K562 (cell line): ENCODE measurements around the gene HMGXB3. TPM values are rescaled to one million over a fixed set of nuclear protein-coding genes. Genes with fewer than 3 reads are reported as not detected.

Source experiments
- ARID4B ChIP-seq: sonication (generic); formaldehyde crosslinking; IDR thresholded peaks from 2 replicates; pipeline ENCODE4 v1.8.0; 2022; ENCODE audit warnings: mild to moderate bottlenecking, missing genetic modification reagents
- BRD4 ChIP-seq: fragments of 200-600 bp; sonication (generic); IDR thresholded peaks from 2 replicates; pipeline ENCODE4 v1.6.1; 2017; ENCODE audit warnings: inconsistent platforms
- CBX1 ChIP-seq: sonication (generic); IDR thresholded peaks from 2 replicates; pipeline ENCODE4 v1.6.1; 2016; ENCODE audit warnings: antibody characterized with exemption, low read depth, mild to moderate bottlenecking
- GABPA ChIP-seq: fragments of 200-800 bp; sonication (Bioruptor generic); conservative IDR thresholded peaks from 2 replicates; pipeline ENCODE4 v1.6.1; 2016; ENCODE audit warnings: low read depth, missing genetic modification characterization, missing compliant biosample characterization
- HINFP ChIP-seq: fragments of 450-650 bp; conservative IDR thresholded peaks from 2 replicates; pipeline ENCODE4 v1.6.1; 2016; ENCODE audit warnings: missing genetic modification characterization, low read depth, mild to moderate bottlenecking, control low read depth, missing compliant biosample characterization
- KLF6 ChIP-seq: fragments of 250-450 bp; sonication (Bioruptor Pico); IDR thresholded peaks from 2 replicates; pipeline ENCODE4 v1.4.0; 2020; ENCODE audit warnings: mild to moderate bottlenecking, moderate library complexity, borderline replicate concordance
- RUNX1 ChIP-seq: sonication (generic); IDR thresholded peaks from 2 replicates; pipeline ENCODE4 v1.6.1; 2016; ENCODE audit warnings: antibody characterized with exemption, low read depth
- SNAPC5 ChIP-seq: fragments of 250-450 bp; sonication (Bioruptor Pico); IDR thresholded peaks from 2 replicates; pipeline ENCODE4 v1.8.0; 2021; ENCODE audit warnings: moderate library complexity, mild to moderate bottlenecking, inconsistent platforms
- SOX6 ChIP-seq: fragments of 450-650 bp; IDR thresholded peaks from 2 replicates; pipeline ENCODE4 v1.6.1; 2014; ENCODE audit warnings: mild to moderate bottlenecking
- TAF7 ChIP-seq: fragments of 450-650 bp; IDR thresholded peaks from 2 replicates; pipeline ENCODE4 v1.6.1; 2016; ENCODE audit warnings: missing genetic modification characterization, missing compliant biosample characterization
- TAF9B ChIP-seq: fragments of 450-650 bp; IDR thresholded peaks from 2 replicates; pipeline ENCODE4 v1.6.1; 2018; ENCODE audit warnings: mild to moderate bottlenecking; ENCODE audit not compliant: partially characterized antibody
- TOE1 ChIP-seq, 2 experiments: fragments of 450-650 bp in 1 of 2; sonication (generic) in 1 of 2; formaldehyde crosslinking in 1 of 2; IDR thresholded peaks; 2 replicates each; pipeline versions ENCODE4 v1.7.1 to v1.8.0; 2016 to 2022; ENCODE audit warnings: borderline replicate concordance in 2 of 2, mild to moderate bottlenecking in 2 of 2, antibody characterized with exemption in 1 of 2, inconsistent platforms in 1 of 2, low read depth in 1 of 2, missing genetic modification reagents in 1 of 2, moderate library complexity in 1 of 2
- U2AF2 ChIP-seq: fragments of 200-400 bp; formaldehyde crosslinking; optimal IDR thresholded peaks from 2 replicates; pipeline ENCODE3; 2017; ENCODE audit warnings: low read depth, mild to moderate bottlenecking, low read length
- VEZF1 ChIP-seq: fragments of 200-800 bp; sonication (Bioruptor generic); IDR thresholded peaks from 2 replicates; pipeline ENCODE4 v1.6.1; 2017; ENCODE audit warnings: missing genetic modification characterization, missing compliant biosample characterization
- ZBTB49 ChIP-seq: sonication (generic); formaldehyde crosslinking; IDR thresholded peaks from 2 replicates; pipeline ENCODE4 v1.8.0; 2022; ENCODE audit warnings: missing genetic modification reagents, mild to moderate bottlenecking, borderline replicate concordance
- polyA plus RNA-seq, 8 experiments: library from polyadenylated mRNA; depleted of rRNA in 4 of 8; stranded (reverse) in 5 of 8; unstranded in 3 of 8; fragments of >200 nt; fragmentation: Nextera tagmentation in 2 of 8; fragmentation: Illumina TruSeq in 1 of 8; extraction: Ambion mirVana in 2 of 8; extraction: Trizol in 1 of 8; gene quantifications; 2 replicates each; pipeline versions ENCODE4 v1.2.1 to v1.2.3, GENCODE V29; 2011 to 2014; ENCODE audit warnings: inconsistent platforms in 1 of 8, missing spikeins in 1 of 8
- total RNA-seq, 7 experiments: library from RNA; depleted of rRNA in 6 of 7; stranded (reverse); fragments of >200 nt in 6 of 7; fragmentation: Illumina TruSeq in 2 of 7; extraction: Trizol in 2 of 7; gene quantifications; 2 replicates each; pipeline versions ENCODE4 v1.2.1 to v1.2.3, GENCODE V29; 2011 to 2021; ENCODE audit warnings: low replicate concordance in 1 of 7

Gene HMGXB3
- total and polyA plus RNA-seq, 9 of the 15 experiments (the other 6 are each of a cell fraction or from before 2014, with no cell fraction given): 1.8 to 44.1 (median 32.2) TPM

- peak; percentile 89 for TF ChIP-seq TOE1 (IDR thresholded peaks at IDR 0.05; ENCODE audit: borderline replicate concordance)
- TF ChIP-seq TOE1 (CRISPR knock-in tag; IDR thresholded peaks at IDR 0.05; ENCODE audit: borderline replicate concordance, low read depth): no peak; the same call in 1 of the 2 replicates
- TF ChIP-seq ZBTB49: 0 out of 2 replicates have a peak, but pooled peaks have one; percentile 80
- TF ChIP-seq SOX6: peak; percentile 55; the same call in 1 of the 2 replicates
- TF ChIP-seq GABPA (tag): peak; percentile 98
- no peak for TF ChIP-seq U2AF2
- TF ChIP-seq TAF9B: peak; percentile 84
- no peak; the same call in 1 of the 2 replicates for TF ChIP-seq TAF7 (tag)
- TF ChIP-seq KLF6 (CRISPR knock-in tag): no peak
- TF ChIP-seq CBX1: peak; percentile 83
- TF ChIP-seq SNAPC5 (CRISPR knock-in tag): no peak
- TF ChIP-seq VEZF1 (CRISPR knock-in tag): peak; percentile 59
- TF ChIP-seq RUNX1: peak; percentile 17
- TF ChIP-seq ARID4B (CRISPR knock-in tag): peak; percentile 85
- TF ChIP-seq HINFP (tag): peak; percentile 92
- TF ChIP-seq BRD4: 0 out of 2 replicates have a peak, but pooled peaks have one; percentile 34
Observed at GRCh38 chr5:150000256-150000989, at the start of gene HMGXB3, which contains the start of gene TIGD6 (continued).
